HEK293T (cell line): Measurements from ENCODE around the gene SCAF4.

Source experiments
- CTCF ChIA-PET: fragments of 350-600 bp; formaldehyde crosslinking; extraction: SDS; loops from one replicate; lab custom pipeline; 2021; ENCODE audit warnings: antibody characterized with exemption, inconsistent platforms; lab: Yijun Ruan, JAX
- POLR2A ChIA-PET: fragments of 350-600 bp; formaldehyde crosslinking; extraction: SDS; loops from one replicate; lab custom pipeline; 2020; ENCODE audit warnings: antibody characterized with exemption, inconsistent platforms; lab: Yijun Ruan, JAX
- DNase-seq: peaks from one replicate; pipeline ENCODE4 v3.0.0; 2012; ENCODE audit warnings: mixed read lengths; ENCODE audit errors: extremely low spot score
- ARNT ChIP-seq: fragments of 450-650 bp; IDR thresholded peaks from 2 replicates; pipeline ENCODE4 v1.6.1; 2017; ENCODE audit warnings: mild to moderate bottlenecking
- BHLHE40 ChIP-seq: fragments of 450-650 bp; IDR thresholded peaks from 2 replicates; pipeline ENCODE4 v1.6.1; 2016; ENCODE audit warnings: mild to moderate bottlenecking, moderate library complexity, borderline replicate concordance
- CTBP1 ChIP-seq: fragments of 450-650 bp; IDR thresholded peaks from 2 replicates; pipeline ENCODE4 v1.6.1; 2016; ENCODE audit warnings: borderline replicate concordance
- ELF4 ChIP-seq: fragments of 450-650 bp; IDR thresholded peaks from 2 replicates; pipeline ENCODE4 v1.6.1; 2017; ENCODE audit warnings: antibody characterized with exemption
- FOXA1 ChIP-seq: fragments of 450-650 bp; IDR thresholded peaks from 2 replicates; pipeline ENCODE4 v1.6.1; 2016; ENCODE audit warnings: mild to moderate bottlenecking
- FOXK2 ChIP-seq: fragments of 450-650 bp; IDR thresholded peaks from 2 replicates; pipeline ENCODE4 v1.6.1; 2016; ENCODE audit warnings: mild to moderate bottlenecking
- FOXM1 ChIP-seq: fragments of 450-650 bp; IDR thresholded peaks from 2 replicates; pipeline ENCODE4 v1.6.1; 2017; ENCODE audit warnings: mild to moderate bottlenecking, borderline replicate concordance
- HDGF ChIP-seq: fragments of 450-650 bp; IDR thresholded peaks from 2 replicates; pipeline ENCODE4 v1.6.1; 2017; ENCODE audit warnings: antibody characterized with exemption, borderline replicate concordance
- L3MBTL2 ChIP-seq: fragments of 450-650 bp; conservative IDR thresholded peaks from 2 replicates; pipeline ENCODE4 v1.6.1; 2016; ENCODE audit warnings: mild to moderate bottlenecking
- LEF1 ChIP-seq: fragments of 450-650 bp; IDR thresholded peaks from 2 replicates; pipeline ENCODE4 v1.6.1; 2017; ENCODE audit warnings: mild to moderate bottlenecking, borderline replicate concordance
- NFRKB ChIP-seq: fragments of 450-650 bp; IDR thresholded peaks from 2 replicates; pipeline ENCODE4 v1.6.1; 2016; ENCODE audit warnings: mild to moderate bottlenecking, moderate library complexity
- SP1 ChIP-seq: fragments of 450-650 bp; IDR thresholded peaks from 2 replicates; pipeline ENCODE4 v1.6.1; 2017
- SUZ12 ChIP-seq: fragments of 450-650 bp; IDR thresholded peaks from 2 replicates; pipeline ENCODE4 v1.6.1; 2016; ENCODE audit warnings: mild to moderate bottlenecking
- TARDBP ChIP-seq: fragments of 450-650 bp; IDR thresholded peaks from 2 replicates; pipeline ENCODE4 v1.6.1; 2016
- ZNF384 ChIP-seq: fragments of 450-650 bp; IDR thresholded peaks from 2 replicates; pipeline ENCODE4 v1.6.1; 2016
- TF ChIP-seq, protein P1 (sequence below): fragments of 450-650 bp; IDR thresholded peaks from 2 replicates; pipeline ENCODE4 v1.6.1; 2016

The SCAF4 gene, protein sequence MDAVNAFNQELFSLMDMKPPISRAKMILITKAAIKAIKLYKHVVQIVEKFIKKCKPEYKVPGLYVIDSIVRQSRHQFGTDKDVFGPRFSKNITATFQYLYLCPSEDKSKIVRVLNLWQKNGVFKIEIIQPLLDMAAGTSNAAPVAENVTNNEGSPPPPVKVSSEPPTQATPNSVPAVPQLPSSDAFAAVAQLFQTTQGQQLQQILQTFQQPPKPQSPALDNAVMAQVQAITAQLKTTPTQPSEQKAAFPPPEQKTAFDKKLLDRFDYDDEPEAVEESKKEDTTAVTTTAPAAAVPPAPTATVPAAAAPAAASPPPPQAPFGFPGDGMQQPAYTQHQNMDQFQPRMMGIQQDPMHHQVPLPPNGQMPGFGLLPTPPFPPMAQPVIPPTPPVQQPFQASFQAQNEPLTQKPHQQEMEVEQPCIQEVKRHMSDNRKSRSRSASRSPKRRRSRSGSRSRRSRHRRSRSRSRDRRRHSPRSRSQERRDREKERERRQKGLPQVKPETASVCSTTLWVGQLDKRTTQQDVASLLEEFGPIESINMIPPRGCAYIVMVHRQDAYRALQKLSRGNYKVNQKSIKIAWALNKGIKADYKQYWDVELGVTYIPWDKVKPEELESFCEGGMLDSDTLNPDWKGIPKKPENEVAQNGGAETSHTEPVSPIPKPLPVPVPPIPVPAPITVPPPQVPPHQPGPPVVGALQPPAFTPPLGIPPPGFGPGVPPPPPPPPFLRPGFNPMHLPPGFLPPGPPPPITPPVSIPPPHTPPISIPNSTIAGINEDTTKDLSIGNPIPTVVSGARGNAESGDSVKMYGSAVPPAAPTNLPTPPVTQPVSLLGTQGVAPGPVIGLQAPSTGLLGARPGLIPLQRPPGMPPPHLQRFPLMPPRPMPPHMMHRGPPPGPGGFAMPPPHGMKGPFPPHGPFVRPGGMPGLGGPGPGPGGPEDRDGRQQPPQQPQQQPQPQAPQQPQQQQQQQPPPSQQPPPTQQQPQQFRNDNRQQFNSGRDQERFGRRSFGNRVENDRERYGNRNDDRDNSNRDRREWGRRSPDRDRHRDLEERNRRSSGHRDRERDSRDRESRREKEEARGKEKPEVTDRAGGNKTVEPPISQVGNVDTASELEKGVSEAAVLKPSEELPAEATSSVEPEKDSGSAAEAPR

DNA sequence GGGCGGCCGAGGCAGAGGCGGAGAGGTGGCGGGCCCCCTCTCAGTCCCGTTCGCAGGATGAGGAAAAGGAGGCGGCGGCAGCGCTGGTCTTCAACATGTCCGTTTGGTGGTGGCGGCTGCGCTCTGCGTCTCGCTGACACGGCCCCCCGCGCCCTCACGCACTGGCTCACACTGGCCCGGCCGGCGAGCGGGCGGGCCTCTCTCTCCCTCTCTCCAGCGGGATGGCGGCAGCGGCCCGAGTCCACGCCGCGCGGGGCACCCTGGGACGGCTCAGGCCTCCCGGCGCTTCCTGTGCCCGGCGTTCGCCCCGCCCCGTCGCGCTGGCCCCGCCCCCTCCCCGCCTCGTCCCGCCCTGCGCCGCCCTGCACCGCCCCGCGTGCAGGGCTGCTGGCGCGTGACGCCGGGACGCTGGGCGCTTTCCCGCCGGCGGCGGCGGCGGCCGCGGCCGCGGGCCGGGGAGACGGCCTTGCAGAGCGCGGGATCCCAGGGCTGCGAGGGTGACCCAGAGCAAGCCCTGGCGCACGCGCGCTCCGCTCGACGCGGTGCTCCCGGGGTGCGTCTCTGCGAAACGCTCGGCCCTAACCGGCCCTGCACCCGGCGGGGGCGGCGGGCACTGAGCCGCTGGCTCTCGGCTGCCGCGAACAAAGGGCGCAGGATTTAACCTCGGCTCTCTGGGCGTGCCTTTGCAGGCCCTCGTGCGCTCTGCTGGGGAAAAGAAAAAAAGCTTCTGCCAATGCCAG is at the start of gene SCAF4:
TSS of gene SCAF4 (minus strand) at position 262 of the 740 bp plus-strand sequence. CDS start 426 bp downstream, outside the sequence.
- TF ChIP-seq NFRKB (no peak), FOXM1 (no peak; the same call in 1 of the 2 replicates), L3MBTL2 (peak; percentile 89), SP1 (no peak), ARNT (0 out of 2 replicates have a peak, but pooled peaks have one; percentile 18)
- ChIA-PET CTCF (no interaction called here), POLR2A (interaction anchor here (0.6 to 1.0 kb wide), 2 partner anchors 30 to 32 kb away, joined by 3 read pairs; no protein-coding TSS in a partner anchor)
- peak; percentile 98 for DNase-seq

DNA sequence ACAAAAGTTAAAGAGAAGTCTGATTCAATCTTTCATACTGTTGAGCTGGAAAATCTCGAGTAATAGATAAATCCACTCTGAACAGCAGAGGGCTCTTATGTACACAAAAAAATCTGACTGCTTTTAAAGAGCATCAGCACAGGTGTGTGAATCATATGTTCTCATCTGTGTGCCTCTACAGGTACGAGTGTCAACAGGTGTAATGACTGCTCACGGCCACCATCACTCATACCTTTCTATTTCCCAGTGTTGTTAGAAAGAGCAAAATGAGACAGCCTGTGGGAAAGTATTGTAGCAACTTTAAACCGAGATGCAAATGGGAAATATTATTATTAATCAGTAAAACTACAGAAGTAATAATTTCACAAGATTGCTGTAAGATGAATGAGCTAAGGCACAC is 49.0 kb upstream of the SCAF4 start:
- DNase-seq: no peak
- CTCF ChIA-PET: interaction anchor here (0.6 kb wide), 1 partner anchor 233 kb away, joined by 5 read pairs; no protein-coding TSS in a partner anchor
- TF ChIP-seq ZNF384 (no peak), TARDBP (no peak), CTBP1 (no peak), LEF1 (no peak), SP1 (no peak), BHLHE40 (no peak), FOXM1 (no peak), HDGF (no peak), L3MBTL2 (no peak), FOXK2 (no peak), SUZ12 (no peak), ELF4 (no peak), NFRKB (no peak), FOXA1 (no peak), ARNT (no peak)
- TF ChIP-seq, protein P1, sequence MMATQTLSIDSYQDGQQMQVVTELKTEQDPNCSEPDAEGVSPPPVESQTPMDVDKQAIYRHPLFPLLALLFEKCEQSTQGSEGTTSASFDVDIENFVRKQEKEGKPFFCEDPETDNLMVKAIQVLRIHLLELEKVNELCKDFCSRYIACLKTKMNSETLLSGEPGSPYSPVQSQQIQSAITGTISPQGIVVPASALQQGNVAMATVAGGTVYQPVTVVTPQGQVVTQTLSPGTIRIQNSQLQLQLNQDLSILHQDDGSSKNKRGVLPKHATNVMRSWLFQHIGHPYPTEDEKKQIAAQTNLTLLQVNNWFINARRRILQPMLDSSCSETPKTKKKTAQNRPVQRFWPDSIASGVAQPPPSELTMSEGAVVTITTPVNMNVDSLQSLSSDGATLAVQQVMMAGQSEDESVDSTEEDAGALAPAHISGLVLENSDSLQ: no peak
- POLR2A ChIA-PET: no interaction called here

DNA sequence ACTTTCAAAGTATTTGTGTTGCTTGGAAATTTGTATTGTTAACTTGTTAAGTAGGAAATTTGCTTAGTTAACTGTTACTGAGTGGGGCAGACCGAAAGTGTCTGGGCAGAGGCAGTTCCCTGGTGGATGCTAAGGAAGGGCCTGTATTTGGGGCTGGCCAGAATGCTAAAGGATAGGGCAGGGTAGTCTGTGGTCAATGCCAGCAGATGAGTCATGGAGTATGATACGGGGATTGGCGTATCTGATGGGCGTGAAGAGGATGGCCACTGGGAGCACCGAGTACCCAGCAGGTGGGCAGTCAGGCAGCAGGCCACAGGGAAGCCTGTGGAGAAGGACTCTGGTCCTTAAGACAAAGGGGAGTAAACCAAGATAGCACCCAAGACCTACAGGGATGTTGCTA is 46.6 kb upstream of the SCAF4 start:
- TF ChIP-seq SUZ12: no peak
- no peak for TF ChIP-seq HDGF
- TF ChIP-seq, protein P1: no peak
- no peak for TF ChIP-seq L3MBTL2
- no peak for TF ChIP-seq LEF1
- no peak for TF ChIP-seq FOXM1
- TF ChIP-seq BHLHE40: no peak
- TF ChIP-seq CTBP1: no peak
- TF ChIP-seq FOXA1: no peak
- no peak for TF ChIP-seq ELF4
- no peak for TF ChIP-seq ARNT
- no peak for TF ChIP-seq FOXK2
- no peak for TF ChIP-seq NFRKB
- TF ChIP-seq ZNF384: no peak
- TF ChIP-seq SP1: no peak
- TF ChIP-seq TARDBP: no peak
- ChIA-PET POLR2A (no interaction called here), CTCF (no interaction called here)
- no peak for DNase-seq

DNA sequence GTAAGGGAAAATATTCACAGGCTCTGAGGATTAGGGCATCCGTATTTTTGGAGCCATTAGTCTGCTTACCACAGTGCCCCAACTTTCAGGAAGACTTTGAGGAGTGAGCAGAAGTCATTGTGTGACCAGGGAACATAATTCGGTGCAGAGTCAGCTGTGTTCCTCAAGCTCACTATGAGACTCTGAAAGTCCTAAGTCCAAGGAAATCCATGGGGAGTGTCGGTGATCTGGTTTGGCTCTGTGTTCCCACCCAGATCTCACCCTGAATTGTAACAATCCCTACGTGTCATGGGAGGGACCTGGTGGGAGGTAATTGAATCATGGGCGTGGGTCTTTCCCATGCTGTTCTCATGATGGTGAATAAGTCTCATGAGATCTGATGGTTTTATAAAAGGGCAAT is 45.9 kb upstream of the SCAF4 start:
- TF ChIP-seq NFRKB (no peak), ZNF384 (no peak), LEF1 (no peak), FOXA1 (no peak), SP1 (no peak), L3MBTL2 (no peak), ARNT (no peak)
- CTCF ChIA-PET: no interaction called here
- POLR2A ChIA-PET: no interaction called here
- DNase-seq: no peak

DNA sequence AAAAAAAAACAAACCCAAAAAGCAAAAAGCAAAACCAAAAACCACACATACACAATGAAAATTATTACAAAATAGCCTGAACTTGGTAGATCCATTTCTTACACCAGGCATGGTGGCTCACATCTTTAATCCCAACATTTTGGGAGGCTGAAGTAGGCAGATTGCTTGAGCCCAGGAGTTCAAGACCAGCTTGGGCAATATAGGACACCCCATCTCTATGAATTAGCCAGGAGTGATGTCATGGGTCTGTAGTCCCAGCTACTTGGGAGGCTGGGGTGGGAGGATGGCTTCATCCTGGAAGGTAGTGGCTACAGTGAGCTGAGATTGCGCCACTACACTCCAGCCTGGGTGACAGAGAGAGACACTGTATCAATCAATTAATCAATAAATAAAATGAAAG is 42.1 kb upstream of the SCAF4 start:
- TF ChIP-seq CTBP1: no peak
- no peak for TF ChIP-seq L3MBTL2
- no peak for TF ChIP-seq TARDBP
- TF ChIP-seq FOXM1: no peak
- no peak for TF ChIP-seq ZNF384
- no peak for TF ChIP-seq LEF1
- ChIA-PET CTCF (no interaction called here), POLR2A (no interaction called here)
- DNase-seq: no peak
